ENCODE data around the gene FRK. TPM values are rescaled to one million over a fixed set of nuclear protein-coding genes. Genes with fewer than 3 reads are reported as not detected.
A peak's percentile ranks its signal among the peaks of the same experiment; 100 is the strongest.

The FRK gene
- total RNA-seq, 1 donor from 2014 or later, result 0.05 TPM

DNA sequence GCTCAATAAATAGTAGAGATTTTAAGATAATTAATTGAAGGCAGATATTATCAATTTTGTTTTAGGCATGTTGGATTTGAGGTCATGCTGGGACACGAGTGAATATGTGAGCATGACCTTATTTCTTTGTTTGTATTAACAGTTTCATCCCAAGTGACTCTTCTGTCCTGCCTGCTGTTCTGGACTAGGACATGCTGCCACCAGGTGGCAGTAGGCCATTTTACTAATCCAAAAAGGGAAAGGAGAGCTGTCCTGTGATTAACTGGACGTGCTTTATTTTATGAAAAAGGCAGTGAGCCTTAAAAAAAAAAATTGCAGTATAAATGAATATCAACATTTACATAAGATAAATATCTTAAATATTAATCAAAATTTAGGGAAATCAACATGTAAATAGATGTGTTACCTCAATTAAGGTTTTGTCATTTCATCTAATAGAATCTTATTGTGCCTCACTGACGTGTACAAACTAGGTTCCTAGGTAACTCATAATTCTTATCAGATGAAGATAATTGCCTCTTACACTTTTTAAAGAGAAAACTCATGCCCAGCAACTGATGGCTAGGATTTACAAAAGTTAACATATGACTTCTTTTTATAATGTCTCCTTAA, 49.8 kb downstream of the FRK start:
- H3K27ac Mint-ChIP-seq (ENCODE audit: unreplicated experiment), result no peak overlapping the region
- H3K4me3 Mint-ChIP-seq (ENCODE audit: unreplicated experiment), result no peak overlapping the region
- no peaks in the 10 kb centered on the region for H3K9me3 Mint-ChIP-seq (ENCODE audit: unreplicated experiment)
- H3K36me3 Mint-ChIP-seq (ENCODE audit: unreplicated experiment), result no peaks in the 10 kb centered on the region
- no peaks in the 10 kb centered on the region for H3K27me3 Mint-ChIP-seq (ENCODE audit: unreplicated experiment)
- TF ChIP-seq, protein P1, sequence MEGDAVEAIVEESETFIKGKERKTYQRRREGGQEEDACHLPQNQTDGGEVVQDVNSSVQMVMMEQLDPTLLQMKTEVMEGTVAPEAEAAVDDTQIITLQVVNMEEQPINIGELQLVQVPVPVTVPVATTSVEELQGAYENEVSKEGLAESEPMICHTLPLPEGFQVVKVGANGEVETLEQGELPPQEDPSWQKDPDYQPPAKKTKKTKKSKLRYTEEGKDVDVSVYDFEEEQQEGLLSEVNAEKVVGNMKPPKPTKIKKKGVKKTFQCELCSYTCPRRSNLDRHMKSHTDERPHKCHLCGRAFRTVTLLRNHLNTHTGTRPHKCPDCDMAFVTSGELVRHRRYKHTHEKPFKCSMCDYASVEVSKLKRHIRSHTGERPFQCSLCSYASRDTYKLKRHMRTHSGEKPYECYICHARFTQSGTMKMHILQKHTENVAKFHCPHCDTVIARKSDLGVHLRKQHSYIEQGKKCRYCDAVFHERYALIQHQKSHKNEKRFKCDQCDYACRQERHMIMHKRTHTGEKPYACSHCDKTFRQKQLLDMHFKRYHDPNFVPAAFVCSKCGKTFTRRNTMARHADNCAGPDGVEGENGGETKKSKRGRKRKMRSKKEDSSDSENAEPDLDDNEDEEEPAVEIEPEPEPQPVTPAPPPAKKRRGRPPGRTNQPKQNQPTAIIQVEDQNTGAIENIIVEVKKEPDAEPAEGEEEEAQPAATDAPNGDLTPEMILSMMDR (IDR thresholded peaks at IDR 0.05), result peak; percentile 95
- H3K4me1 Mint-ChIP-seq (ENCODE audit: unreplicated experiment), result peaks cover 27% of the 10 kb centered on the region
- DNase-seq (ENCODE audit: extremely low spot score, unreplicated experiment), result no peak

DNA sequence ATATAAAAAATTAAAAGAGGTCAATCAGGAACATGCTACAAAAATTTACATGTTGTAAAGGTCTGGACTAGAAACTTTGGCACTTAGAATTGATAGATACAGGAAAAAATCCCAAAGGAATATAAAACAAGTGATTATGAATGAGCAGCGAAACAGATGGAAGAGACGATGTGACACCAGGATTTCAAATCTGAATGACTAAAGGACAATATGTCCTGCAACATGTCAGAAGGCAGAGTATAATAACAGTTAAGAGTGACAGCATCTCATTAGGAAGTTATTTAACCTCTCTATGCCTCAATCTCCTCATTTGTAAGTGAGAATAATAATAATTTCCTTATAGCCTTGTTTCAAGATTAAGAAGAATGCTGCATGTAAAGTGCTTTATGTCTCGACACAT, 50.3 kb downstream of the FRK start:
- Mint-ChIP-seq H3K36me3 (ENCODE audit: unreplicated experiment) (no peaks in the 10 kb centered on the region), H3K27ac (ENCODE audit: unreplicated experiment) (no peak overlapping the region), H3K4me3 (ENCODE audit: unreplicated experiment) (no peak overlapping the region), H3K4me1 (ENCODE audit: unreplicated experiment) (peaks cover 22% of the 10 kb centered on the region), H3K9me3 (ENCODE audit: unreplicated experiment) (no peaks in the 10 kb centered on the region), H3K27me3 (ENCODE audit: unreplicated experiment) (no peaks in the 10 kb centered on the region)
- no peak for DNase-seq (ENCODE audit: extremely low spot score, unreplicated experiment)
- TF ChIP-seq, protein P1 (IDR thresholded peaks at IDR 0.05), result no peak

DNA sequence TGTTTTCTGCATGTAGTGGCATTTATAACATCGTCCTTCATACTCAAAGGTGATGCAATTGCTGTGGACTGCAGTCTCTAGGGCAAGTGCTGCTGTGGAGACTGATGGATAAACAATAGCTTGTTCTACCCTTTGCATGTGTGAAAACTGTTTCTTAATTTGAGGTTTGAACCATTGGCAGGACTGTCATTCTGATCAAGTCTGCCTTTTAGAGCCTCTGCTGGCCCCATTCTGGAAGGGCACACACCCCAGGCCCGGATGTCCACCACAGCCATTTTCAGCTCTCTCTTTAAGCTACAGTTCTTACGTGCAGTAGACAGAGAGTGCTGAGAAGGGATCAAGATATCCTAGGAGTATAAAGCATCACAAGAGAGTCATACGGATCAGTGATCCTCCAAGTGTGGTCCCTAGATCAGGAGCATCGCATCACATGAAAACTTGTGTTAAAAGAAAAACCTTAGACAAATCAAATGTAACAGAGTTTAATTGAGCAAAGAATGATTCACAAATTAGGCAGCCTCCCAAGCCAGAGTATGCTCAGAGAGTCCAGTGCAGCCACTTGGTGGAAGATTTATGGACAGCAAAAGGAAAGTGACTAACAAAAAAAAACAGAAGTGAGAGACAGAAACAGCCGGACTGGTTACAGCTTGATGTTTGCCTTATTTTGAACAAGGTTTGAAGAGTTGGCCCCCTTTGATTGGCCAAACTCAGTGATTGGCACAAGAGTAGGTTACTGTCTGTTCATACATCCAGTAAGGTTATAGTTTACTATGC, 52.0 kb downstream of the FRK start:
- no peak for DNase-seq (ENCODE audit: extremely low spot score, unreplicated experiment)
- Mint-ChIP-seq H3K9me3 (ENCODE audit: unreplicated experiment) (no peaks in the 10 kb centered on the region), H3K27ac (ENCODE audit: unreplicated experiment) (peak overlapping the region; percentile 39), H3K36me3 (ENCODE audit: unreplicated experiment) (no peaks in the 10 kb centered on the region), H3K4me1 (ENCODE audit: unreplicated experiment) (peaks cover 20% of the 10 kb centered on the region), H3K27me3 (ENCODE audit: unreplicated experiment) (no peaks in the 10 kb centered on the region), H3K4me3 (ENCODE audit: unreplicated experiment) (no peak overlapping the region)
- TF ChIP-seq, protein P1 (IDR thresholded peaks at IDR 0.05), result no peak

DNA sequence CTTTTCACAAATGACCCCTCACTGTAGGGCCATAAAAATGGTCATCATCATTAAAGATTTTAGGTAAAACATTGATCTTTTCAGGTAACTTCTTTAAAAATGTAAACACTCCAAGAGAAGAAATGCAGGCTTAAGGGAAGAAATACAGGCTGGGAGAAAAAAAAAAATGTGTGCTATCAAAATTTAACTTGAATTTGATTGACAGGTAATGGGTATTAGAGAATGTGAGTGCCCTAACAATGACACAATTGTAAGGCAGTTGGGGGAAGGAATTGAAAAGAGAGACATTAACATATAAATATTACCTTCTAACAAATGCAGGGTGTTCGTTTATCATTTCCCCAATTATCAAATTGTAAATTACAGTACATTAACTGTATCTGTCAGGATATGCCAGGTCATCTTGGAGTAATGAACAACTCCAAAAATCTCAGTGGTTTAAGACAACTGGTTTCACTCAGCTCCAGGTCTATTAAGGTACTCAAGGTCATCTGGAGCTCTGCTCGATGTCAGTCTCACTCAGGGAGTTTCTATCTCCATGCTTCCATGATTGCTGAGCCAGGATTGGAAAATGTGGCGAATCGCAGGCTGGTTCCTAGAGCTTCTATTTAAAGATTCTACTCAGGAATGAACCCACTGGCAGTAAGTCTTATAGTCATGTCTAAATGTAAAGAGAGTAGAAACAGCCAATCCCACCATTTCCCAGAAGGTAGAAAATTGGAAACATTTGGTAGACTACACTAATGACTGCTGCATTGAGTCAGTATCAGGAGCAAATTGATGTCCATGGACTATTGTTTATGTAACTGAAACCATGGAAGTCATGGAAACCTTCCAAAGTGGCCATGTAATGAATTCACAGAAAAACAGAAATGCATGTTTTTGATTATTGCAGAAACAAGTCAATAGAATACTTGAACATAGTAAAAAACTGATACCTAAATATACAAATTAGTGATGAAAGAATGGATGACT, 55.6 kb downstream of the FRK start:
- H3K9me3 Mint-ChIP-seq (ENCODE audit: unreplicated experiment), result no peaks in the 10 kb centered on the region
- DNase-seq (ENCODE audit: extremely low spot score, unreplicated experiment), result no peak
- no peaks in the 10 kb centered on the region for H3K36me3 Mint-ChIP-seq (ENCODE audit: unreplicated experiment)
- H3K27me3 Mint-ChIP-seq (ENCODE audit: unreplicated experiment), result no peaks in the 10 kb centered on the region
- no peak overlapping the region for H3K27ac Mint-ChIP-seq (ENCODE audit: unreplicated experiment)
- no peak overlapping the region for H3K4me3 Mint-ChIP-seq (ENCODE audit: unreplicated experiment)
- H3K4me1 Mint-ChIP-seq (ENCODE audit: unreplicated experiment), result peaks cover 11% of the 10 kb centered on the region
- TF ChIP-seq, protein P1 (IDR thresholded peaks at IDR 0.05), result no peak

Measured in osteocyte (in vitro differentiated cells).